ENCODE measurements around the gene WDR13.
"Not testable (repeated sequence)": the region's sequence is repeated elsewhere in the genome, so short reads cannot be mapped to it uniquely, and the experiment has no call there.

WDR13 gene

DNA sequence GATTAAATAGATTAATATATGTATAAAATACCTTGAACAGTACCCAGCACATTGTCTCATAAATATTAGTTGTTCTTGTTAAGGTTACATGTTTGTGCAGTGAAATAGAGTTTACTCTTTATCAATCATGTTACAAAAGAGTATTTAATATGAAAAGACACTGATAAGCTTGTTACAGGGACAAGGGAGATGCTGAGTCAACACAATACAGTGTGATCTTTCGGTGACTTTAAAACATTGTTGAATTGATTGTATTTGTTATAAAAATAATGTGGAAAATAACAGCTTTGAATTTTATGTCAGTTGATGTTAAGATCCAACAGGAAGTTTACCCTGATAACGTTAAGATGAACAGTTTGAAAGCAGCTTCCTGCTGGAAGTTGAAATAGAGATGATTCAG, 1.4 kb upstream of the WDR13 start:
- no peak for DNase-seq (ENCODE audit: low read depth)

DNA sequence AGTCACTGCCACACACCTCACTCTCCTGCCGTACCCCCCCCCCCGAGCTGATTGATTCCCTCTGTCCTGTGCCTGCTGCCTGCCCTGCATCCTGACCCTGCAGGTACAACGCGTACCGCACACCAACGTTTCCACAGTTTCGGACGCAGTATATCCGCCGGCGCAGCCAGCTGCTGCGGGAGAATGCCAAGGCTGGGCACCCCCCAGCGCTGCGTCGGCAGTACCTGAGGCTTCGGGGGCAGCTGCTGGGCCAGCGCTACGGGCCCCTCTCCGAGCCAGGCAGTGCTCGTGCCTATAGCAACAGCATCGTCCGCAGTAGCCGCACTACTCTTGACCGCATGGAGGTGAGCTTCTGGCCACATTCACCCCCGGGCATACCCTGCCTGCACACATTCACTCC, 1.3 kb downstream of the WDR13 start:
- DNase-seq (ENCODE audit: low read depth), result no peak

DNA sequence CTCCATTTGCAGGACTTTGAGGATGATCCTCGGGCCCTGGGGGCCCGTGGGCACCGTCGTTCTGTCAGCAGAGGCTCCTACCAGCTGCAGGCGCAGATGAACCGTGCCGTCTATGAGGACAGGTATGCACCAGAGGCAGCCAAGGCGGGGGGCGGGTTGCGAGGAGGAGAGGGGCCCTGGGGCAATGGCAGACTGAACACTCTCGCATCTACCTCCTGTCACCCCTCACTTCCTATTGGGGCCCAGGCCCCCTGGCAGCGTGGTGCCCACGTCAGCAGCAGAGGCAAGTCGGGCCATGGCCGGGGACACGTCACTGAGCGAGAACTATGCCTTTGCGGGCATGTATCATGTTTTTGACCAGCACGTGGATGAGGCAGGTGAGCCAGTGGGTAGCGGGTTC, 2.0 kb downstream of the WDR13 start:
- no peak for DNase-seq (ENCODE audit: low read depth)

DNA sequence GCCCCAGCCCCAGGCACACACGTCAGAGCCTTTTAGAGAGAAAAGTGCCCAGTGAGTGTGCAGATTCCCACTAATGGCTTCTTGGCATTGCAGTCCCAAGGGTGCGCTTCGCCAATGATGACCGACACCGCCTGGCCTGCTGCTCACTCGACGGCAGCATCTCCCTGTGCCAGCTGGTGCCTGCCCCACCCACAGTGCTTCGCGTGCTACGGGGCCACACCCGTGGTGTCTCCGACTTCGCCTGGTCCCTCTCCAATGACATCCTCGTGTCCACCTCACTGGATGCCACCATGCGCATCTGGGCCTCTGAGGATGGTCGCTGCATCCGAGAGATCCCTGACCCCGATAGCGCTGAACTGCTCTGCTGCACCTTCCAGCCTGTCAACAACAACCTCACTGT, 2.9 kb downstream of the WDR13 start:
- no peak for DNase-seq (ENCODE audit: low read depth)

DNA sequence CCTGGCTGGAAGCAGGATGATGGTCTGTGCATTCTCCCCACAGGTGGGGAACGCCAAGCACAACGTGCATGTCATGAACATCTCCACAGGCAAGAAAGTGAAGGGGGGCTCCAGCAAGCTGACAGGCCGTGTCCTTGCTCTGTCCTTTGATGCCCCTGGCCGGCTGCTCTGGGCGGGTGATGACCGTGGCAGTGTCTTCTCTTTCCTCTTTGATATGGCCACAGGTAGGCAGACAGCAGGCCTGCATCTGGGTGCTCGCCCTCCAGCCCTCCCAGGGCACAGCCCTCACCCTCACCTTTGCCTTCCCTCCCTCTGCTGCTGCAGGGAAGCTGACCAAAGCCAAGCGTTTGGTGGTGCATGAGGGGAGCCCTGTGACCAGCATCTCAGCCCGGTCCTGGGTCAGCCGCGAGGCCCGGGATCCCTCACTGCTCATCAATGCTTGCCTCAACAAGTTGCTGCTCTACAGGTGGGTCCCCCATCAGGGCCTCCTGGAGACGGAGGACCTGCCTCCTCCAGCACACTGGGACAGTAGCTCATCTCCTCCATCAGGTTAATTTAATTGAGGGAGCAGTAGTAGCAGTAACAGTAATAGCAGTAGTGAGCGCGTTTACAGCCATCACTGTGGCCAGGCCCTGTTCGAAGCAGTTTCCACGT, 4.6 kb downstream of the WDR13 start:
- DNase-seq (ENCODE audit: low read depth), result no peak

DNA sequence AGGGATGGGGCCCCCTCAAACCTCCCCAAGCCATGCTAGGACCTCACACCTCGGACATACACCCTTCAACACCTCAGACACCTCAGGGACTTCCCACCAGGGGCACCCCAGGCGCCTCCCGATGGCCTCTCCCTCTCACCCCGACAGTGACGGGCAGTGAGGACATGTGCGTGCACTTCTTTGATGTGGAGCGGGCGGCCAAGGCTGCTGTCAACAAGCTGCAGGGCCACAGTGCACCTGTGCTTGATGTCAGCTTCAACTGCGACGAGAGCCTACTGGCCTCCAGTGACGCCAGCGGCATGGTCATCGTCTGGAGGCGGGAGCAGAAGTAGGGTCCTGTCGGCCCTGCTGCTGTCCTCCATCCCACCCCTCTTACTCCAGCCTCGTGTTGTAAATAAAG, 7.4 kb downstream of the WDR13 start:
- DNase-seq (ENCODE audit: low read depth), result no peak

DNA sequence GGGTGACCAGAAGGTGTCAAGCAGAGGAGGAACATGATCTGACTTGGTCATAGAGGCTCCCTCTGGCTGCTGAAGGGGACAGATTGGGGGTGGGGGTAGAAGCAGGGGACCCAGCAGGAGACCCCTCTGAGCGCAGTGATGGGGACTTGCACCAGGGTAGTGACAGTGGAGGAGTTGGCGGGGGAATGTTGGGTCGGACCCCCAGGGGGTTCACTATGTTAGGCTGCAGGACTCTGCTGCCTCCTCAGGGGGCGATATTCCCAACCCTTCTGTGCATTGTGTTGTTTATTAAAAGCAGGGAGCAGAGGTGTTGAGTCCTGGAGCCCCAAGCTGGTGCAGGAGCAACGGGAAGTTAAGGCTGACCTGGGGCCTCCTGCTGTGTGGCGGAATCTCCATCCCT, 8.8 kb downstream of the WDR13 start:
- no peak for DNase-seq (ENCODE audit: low read depth)

DNA sequence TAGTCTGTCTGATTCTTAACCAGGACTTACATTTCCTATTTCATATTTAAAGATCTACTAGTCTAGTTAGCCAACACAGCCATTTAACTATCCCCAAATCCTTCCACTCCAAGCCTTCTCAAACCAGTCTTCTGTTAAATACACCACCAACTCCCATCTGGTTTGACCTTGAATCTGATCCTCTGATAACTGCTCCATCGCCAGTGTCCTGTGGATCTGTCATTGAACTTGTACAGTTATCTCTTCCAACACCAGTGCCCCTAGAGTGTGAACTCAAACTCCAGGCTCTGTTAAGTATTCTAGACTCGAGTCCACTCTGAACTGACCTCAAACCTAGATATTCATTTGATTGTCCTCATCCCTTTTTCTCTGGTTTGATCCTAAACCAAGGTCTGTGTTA, 14.4 kb downstream of the WDR13 start:
- no peak for DNase-seq (ENCODE audit: low read depth)

DNA sequence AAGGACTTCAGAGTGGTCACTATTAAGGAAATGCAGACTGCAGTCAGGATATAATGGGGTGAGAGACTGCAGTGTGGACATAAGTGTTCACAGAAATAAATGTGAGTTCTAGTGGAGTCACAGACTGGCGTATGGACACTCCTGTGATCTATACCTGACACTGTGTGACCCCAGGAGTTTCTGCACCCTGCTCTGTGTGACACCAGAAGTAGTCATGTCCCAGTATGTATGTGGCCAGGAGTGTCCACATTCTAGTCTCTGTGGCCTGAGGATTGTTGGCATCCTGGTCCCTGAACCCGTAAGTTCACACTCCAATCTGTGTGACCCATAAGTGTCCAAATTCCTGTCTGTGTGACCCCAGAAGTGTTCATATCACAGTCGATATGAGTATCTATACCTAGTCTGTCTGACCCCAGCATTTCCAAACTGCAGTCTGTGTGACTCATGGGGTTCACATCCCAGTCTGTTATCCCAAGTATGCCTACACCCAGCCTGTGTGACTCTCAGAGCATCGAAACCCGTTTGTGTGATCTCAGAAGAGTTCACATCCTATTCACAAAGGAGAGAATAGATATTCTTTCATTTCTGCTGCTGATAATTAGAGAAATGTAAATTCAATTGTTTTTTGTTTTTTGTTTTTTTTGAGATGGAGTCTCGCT, 16.3 kb downstream of the WDR13 start:
- peak; percentile 42 for DNase-seq (ENCODE audit: low read depth)

DNA sequence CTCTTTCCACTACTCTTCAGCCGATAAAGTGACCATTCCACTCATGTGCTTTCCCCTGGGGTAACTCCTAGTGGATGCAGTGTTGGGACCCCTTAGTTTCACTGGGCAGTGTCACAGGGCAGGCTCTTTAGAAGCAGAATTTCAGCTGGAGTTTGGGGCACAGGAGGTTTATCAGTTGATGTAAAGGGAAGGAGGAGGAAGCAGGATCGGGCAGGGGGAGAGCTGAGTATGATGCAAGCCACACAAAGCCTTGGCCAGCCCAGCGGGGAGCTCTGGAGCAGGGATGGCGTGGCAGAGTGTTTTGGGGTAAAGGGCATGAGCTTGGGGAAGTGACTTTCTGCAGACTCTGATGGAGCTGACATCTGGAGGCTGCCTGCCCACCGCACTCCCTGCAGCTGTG, 19.3 kb downstream of the WDR13 start:
- DNase-seq (ENCODE audit: low read depth), result no peak

DNA sequence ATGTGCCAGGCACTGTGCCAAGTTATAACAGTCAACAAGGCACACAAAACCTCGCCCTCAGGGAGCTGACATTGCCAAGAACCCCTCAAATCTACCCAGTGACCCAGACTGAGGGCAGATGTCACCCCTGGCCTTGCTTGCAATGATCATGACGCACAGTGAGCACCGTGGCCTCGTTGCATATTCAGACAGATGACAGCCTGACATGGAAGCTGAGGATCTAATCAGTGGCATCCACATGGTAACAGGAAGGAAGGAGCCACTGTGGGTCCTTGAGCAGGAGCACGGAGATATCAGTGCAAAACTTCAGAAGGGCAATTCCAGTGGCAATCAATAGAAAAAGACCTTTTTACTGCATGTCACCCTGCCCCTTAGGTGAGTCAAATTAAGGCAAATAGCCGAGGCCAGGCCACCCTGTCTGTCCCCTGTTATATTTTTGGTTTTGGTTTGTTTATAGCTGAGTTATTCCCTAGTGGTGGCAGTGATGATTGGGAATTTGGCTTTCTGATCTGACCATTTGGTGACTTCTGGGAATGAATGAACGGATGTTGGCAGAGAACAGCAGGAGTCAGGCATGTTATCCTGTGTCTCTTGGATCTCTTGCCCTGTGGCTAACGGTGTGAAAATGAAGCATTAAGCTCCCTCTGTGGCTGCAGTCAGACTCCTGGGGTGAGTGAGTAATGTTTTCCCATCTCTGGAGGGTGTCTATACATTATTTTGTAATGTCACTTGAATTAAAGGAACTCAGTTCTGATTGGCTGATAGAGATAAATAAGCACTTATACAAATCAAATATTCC, 20.4 kb downstream of the WDR13 start:
- peak; percentile 56 for DNase-seq (ENCODE audit: low read depth)

DNA sequence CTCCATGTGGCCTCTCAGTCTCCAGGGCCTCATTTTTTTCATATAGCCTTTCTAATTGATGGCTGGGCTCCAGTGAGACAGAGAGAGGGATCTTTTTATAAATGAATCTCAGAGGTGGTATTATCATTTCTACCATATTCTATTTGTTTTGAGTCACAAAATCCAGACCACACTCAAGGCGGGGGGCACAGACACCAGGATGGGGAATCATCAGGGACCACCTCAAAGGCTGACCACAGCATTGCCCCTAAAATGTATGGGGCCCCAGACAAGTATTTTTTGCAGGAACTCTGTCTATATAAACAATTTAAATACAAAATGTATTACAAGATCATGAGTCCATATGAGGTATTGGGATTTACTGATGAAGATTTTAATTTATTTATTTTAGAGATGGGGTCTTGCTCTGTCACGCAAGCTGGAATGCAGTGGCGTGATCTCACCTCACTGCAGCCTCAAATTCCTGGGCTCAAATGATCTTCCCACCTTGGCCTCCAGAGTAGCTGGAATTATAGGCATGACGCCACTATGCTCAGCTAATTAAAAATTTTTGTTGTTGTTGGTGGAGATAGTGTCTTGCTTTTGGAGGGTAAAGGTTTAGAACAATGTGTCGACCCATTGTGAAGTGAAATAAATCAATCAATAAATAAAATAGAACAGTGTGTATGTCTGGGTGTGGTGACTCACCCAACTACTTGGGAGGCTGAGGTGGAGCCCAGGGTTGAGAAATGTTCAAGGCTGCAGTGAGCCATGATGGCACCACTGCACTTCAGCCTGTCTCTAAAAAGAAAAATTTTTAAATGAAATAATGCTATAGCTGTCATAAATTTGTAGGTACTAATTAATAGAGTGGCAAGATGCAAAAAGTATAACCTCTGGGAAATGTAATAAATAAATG, 29.4 kb downstream of the WDR13 start:
- peak; percentile 63 for DNase-seq (ENCODE audit: low read depth)

DNA sequence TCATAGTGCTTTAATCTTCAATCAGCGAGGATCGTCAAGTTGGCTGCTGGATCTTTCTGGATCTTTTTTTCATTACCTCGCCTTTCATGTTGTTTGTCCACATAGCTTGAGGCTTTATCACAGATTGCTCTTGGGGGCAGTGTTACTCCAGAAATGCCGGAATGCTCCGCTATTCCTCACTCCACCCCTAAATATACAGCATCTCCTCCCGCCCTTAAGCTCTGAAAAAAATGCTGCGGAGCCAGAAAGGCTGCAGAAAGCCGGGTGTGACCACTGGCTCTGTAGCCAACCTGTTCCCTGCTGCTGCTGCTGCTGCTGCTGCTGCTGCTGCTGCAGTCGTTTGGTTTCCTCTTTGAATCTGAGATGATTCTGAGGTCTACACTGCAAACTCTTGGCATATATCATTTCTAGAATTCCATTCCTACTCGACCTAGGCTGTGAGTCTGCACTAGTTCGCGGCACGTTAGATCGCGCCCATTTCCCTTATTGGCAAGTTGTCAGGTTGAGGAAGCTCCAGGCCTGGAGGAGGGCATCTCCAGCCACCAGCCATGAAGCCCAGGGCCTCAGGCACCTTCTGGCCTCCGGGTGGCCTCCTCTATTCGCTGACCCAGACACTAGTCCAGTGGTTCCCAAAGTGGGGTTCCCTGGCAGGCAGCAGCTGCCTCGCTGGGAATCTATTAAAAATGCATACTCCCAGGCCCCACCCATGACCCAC, 34.2 kb downstream of the WDR13 start:
- DNase-seq (ENCODE audit: low read depth), result peak; percentile 89

DNA sequence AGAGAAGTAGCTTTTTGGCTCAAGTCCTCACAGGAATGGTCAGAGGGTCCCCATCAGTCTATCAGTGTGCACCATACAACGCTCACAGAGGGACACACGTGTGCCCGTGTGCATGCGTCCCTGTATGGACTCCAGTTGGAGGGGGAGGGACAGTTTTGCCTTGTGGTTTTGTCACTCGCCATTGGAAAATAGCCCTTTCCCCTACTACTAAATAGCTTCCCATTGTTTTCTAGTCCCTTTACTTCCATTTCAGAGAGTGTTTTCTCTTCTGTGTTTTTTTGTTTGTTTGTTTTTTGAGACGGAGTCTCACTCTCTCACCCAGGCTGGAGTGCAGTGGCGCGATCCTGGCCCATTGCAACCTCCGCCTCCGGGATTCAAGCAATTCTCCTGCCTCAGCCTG, 34.9 kb downstream of the WDR13 start:
- no peak for DNase-seq (ENCODE audit: low read depth)

DNA sequence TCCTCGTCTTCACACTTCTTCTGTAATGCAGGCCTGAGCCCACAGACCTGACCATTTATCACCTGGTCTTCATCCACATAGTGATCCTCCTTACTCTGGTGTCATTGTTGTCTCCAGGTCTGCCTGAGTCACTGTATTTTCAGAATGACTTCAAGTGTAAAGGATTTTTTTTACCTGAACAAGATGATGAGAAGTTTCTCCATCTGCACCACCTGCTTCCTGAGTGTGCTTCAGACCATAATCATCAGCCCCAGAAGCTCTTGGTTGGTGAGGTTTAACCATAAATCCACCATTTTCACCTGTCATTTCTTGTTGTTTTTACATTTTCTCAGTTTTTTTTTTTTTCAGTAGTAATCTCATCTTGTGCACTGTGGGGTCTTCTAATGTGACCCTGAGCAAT, 39.0 kb downstream of the WDR13 start:
- DNase-seq (ENCODE audit: low read depth), result no peak

DNA sequence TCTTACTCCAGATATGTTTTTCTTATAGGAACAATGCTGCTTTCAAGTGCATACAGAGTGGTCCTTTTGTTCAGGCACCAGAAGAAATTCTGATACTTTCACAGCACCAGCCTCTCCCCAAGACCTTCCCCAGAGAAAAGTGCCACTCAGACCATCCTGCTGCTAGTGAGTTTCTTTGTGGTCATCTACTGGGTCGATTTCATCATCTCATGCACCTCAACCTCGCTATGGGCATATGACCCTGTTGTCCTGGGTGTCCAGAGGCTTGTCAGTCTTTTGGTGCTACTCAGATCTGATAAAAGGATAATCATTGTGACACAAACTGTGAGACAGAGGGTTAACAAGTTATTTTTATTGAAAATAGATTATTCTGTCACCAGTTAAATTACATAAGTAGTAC, 39.5 kb downstream of the WDR13 start:
- DNase-seq (ENCODE audit: low read depth), result no peak

DNA sequence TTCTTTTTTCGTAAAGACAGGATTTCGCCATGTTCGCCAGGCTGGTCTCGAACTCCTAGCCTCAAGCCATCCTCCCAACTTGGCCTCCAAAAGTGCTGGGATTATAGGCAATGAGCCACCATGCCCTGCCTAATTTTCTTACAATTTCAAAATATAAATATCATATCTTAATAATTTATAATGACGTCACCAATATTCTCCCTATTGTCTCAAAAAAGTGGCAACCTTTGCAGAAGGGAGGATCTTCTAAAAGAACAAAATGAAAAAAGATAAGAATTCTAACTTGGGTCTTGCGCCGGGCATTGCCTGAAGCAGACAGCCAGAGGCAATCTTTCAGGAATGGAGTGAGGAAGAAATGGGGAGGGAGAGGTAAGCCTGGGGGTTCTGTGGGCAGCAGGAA, 48.4 kb downstream of the WDR13 start:
- DNase-seq (ENCODE audit: low read depth), result no peak

DNA sequence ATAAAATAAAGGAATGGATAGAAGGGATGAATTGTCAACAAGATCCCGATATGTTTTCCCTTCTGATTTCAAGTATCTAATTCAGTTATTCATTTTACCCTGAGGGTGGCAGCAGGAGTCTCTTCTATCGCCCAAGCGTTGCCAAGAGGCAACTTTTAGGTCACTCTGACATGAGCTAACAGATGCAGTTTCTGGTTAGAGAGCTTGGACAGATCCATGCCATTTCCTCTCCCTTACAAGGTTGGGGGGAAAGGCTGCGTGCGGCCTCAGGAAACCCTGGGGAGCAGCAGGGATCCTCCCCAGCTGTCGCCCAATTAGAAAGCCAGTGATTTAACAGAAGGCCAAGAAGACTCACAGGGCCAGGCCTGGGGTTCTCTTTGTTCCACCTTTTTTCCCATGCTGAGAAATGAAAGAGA, 51.1 kb downstream of the WDR13 start:
- DNase-seq (ENCODE audit: low read depth), result peak; percentile 40

DNA sequence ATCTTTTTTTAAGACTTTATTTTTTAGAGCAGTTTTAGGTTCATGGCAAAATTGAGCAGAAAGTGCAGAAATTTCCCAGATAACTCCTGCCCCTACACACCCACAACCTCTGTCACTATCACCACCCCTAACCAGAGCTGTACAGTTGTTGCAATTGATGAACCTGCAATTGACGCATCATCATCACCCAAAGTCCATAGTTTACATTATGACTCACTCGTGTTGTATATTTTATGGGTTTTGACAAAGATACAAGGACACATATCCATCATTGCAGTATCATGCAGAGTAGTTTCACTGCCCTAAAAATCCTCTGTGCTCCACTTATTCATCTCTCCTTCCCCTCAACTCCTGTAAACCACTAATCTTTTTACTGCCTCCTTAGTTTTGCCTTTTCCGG, 51.8 kb downstream of the WDR13 start:
- DNase-seq (ENCODE audit: low read depth), result peak; percentile 17

DNA sequence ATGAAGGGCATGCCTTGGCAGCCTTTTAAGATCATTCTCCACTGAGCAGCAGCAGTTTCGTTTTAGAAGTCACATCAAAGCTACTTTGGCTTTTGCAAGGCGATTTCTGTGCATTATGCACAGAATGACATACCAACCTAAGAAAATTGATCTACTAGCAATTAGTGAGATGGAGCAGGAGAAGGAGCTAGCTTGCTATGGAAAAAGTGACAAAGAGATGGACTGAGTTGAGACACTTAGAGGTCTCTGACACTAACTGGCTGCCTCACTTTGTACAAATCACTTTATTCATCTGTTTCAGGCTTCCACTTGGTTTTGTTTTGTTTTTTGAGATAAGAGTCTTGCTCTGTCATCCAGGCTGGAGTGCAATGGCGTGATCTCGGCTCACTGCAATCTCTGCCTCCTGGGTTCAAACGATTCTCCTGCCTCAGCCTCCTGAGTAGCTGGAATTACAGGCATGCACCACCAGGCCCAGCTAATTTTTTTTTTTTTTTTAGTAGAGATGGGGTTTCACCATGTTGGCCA, 54.8 kb downstream of the WDR13 start:
- not testable (repeated sequence) for DNase-seq (ENCODE audit: low read depth)

DNA sequence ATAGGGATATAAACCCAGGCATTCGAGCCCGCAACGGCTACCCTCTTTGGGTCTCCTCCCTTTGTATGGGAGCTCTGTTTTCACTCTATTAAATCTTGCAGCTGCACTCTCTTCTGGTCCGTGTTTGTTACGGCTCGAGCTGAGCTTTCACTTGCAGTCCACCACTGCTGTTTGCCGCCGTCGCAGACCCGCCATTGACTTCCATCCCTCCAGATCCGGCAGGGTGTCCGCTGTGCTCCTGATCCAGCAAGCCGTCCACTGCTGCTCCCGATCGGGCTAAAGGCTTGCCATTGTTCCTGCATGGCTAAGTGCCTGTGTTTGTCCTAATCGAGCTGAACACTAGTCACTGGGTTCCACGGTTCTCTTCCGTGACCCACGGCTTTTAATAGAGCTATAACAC, 57.5 kb downstream of the WDR13 start:
- DNase-seq (ENCODE audit: low read depth), result not testable (repeated sequence)

Data from iris pigment epithelial cell (primary cell).